Measurements from ENCODE around the gene PLXNA1. TPM values are rescaled to one million over a fixed set of nuclear protein-coding genes. Genes with fewer than 3 reads are reported as not detected.

Gene PLXNA1
- total RNA-seq, 3 donors from 2014 or later = 21.3 to 32.2 (median 25.9) TPM

GRCh38 chr3:126971891-126972351, 11.0 kb upstream of the PLXNA1 start:
- Histone ChIP-seq H3K4me3 (peak overlapping the region in 1 of 3 donors; percentile 5), H3K36me3 (no peaks in the 10 kb centered on the region), H3K27ac (peak overlapping the region; percentile 62 to 85), H3K9me3 (peaks cover 5 to 14% of the 10 kb centered on the region in 2 donors), H3K4me1 (peaks cover 0 to 8% of the 10 kb centered on the region in 2 donors), H3K27me3 (no peaks in the 10 kb centered on the region)
- peak in 1 of 2 donors; percentile 78 for DNase-seq (ENCODE audit: low spot score in 2 of 2)
- intact Hi-C loops (cut with DNase I; ENCODE audit: low total_unique reads) = no loop called here
- TF ChIP-seq CTCF (IDR thresholded peaks at IDR 0.05) (no peak), POLR2AphosphoS5 (IDR thresholded peaks at IDR 0.05) (peak in 2 of 3 donors; percentile 38 to 55)

GRCh38 chr3:126972866-126973265, 10.0 kb upstream of the PLXNA1 start:
- TF ChIP-seq POLR2A (IDR thresholded peaks at IDR 0.05) = no peak
- no peak for TF ChIP-seq POLR2AphosphoS5 (IDR thresholded peaks at IDR 0.05)
- no peak for TF ChIP-seq CTCF (IDR thresholded peaks at IDR 0.05)
- no peaks in the 10 kb centered on the region for H3K27me3 ChIP-seq
- no peak for DNase-seq (ENCODE audit: low spot score in 2 of 2)
- no peak overlapping the region for H3K4me3 ChIP-seq
- peak overlapping the region; percentile 62 to 85 for H3K27ac ChIP-seq
- intact Hi-C loops (cut with DNase I; ENCODE audit: low total_unique reads) = no loop called here
- no peaks in the 10 kb centered on the region for H3K36me3 ChIP-seq
- H3K9me3 ChIP-seq = peaks cover 5 to 14% of the 10 kb centered on the region in 2 donors
- H3K4me1 ChIP-seq = peaks cover 0 to 8% of the 10 kb centered on the region in 2 donors

GRCh38 chr3:126973814-126974213, 9.1 kb upstream of the PLXNA1 start:
- intact Hi-C loops (cut with DNase I; ENCODE audit: low total_unique reads) = no loop called here
- Histone ChIP-seq H3K9me3 (peaks cover 5 to 14% of the 10 kb centered on the region in 2 donors), H3K4me3 (no peak overlapping the region), H3K27ac (peak overlapping the region in 1 of 2 donors; percentile 85), H3K36me3 (no peaks in the 10 kb centered on the region), H3K27me3 (no peaks in the 10 kb centered on the region), H3K4me1 (peaks cover 0 to 8% of the 10 kb centered on the region in 2 donors)
- TF ChIP-seq CTCF (IDR thresholded peaks at IDR 0.05) (no peak), POLR2AphosphoS5 (IDR thresholded peaks at IDR 0.05) (no peak), POLR2A (IDR thresholded peaks at IDR 0.05) (no peak)
- no peak for DNase-seq (ENCODE audit: low spot score in 2 of 2)

- Histone ChIP-seq H3K9me3 (peaks cover 5 to 14% of the 10 kb centered on the region in 2 donors), H3K4me1 (peaks cover 0 to 8% of the 10 kb centered on the region in 2 donors), H3K4me3 (no peak overlapping the region), H3K27me3 (no peaks in the 10 kb centered on the region), H3K27ac (no peak overlapping the region), H3K36me3 (no peaks in the 10 kb centered on the region)
- TF ChIP-seq POLR2AphosphoS5 (IDR thresholded peaks at IDR 0.05) = no peak
- TF ChIP-seq CTCF (IDR thresholded peaks at IDR 0.05) = no peak
- no peak for TF ChIP-seq POLR2A (IDR thresholded peaks at IDR 0.05)
- no peak for DNase-seq (ENCODE audit: low spot score in 2 of 2)
- intact Hi-C loops (cut with DNase I; ENCODE audit: low total_unique reads) = no loop called here
These were observed 8.2 kb upstream of the PLXNA1 start for GRCh38 chr3:126974756-126975155.

GRCh38 chr3:126976906-126977305, 6.0 kb upstream of the PLXNA1 start:
- TF ChIP-seq POLR2A (IDR thresholded peaks at IDR 0.05) (no peak), CTCF (IDR thresholded peaks at IDR 0.05) (no peak), POLR2AphosphoS5 (IDR thresholded peaks at IDR 0.05) (no peak)
- no peak for DNase-seq (ENCODE audit: low spot score in 2 of 2)
- Histone ChIP-seq H3K4me1 (peaks cover 0 to 3% of the 10 kb centered on the region in 2 donors), H3K27me3 (no peaks in the 10 kb centered on the region), H3K36me3 (no peaks in the 10 kb centered on the region), H3K9me3 (peaks cover 5 to 14% of the 10 kb centered on the region in 2 donors), H3K4me3 (no peak overlapping the region), H3K27ac (no peak overlapping the region)
- intact Hi-C loops (cut with DNase I; ENCODE audit: low total_unique reads) = no loop called here
